NCI-H2171 (cell line): ENCODE data around the gene TTLL5.

Experiments used
- DNase-seq: peaks from one replicate; lab custom pipeline; 2025; lab: John Stamatoyannopoulos, UW

Gene TTLL5

GRCh38 chr14:75864352-75864751, 203.3 kb downstream of the TTLL5 start:
- DNase-seq, result no peak

- DNase-seq, result no peak
Observed at GRCh38 chr14:75865531-75865930, 204.5 kb downstream of the TTLL5 start.

GRCh38 chr14:75866970-75867369, 205.9 kb downstream of the TTLL5 start:
- DNase-seq, result no peak

- no peak for DNase-seq
Observed at GRCh38 chr14:75871181-75871880, 210.3 kb downstream of the TTLL5 start.

GRCh38 chr14:75875958-75876357, 214.9 kb downstream of the TTLL5 start:
- no peak for DNase-seq

- DNase-seq, result no peak
Observed at GRCh38 chr14:75876530-75876929, 215.5 kb downstream of the TTLL5 start.

GRCh38 chr14:75877292-75877691, 216.2 kb downstream of the TTLL5 start:
- DNase-seq, result no peak

GRCh38 chr14:75877884-75878283, 216.8 kb downstream of the TTLL5 start:
- DNase-seq, result no peak

GRCh38 chr14:75879031-75879430, 218.0 kb downstream of the TTLL5 start:
- DNase-seq, result no peak

GRCh38 chr14:75880512-75880911, 219.5 kb downstream of the TTLL5 start:
- DNase-seq, result no peak

- DNase-seq, result no peak
Observed at GRCh38 chr14:75881994-75882393, 220.9 kb downstream of the TTLL5 start.

- no peak for DNase-seq
Observed at GRCh38 chr14:75884198-75884611, 223.2 kb downstream of the TTLL5 start.

GRCh38 chr14:75885829-75886228, 224.8 kb downstream of the TTLL5 start:
- DNase-seq, result no peak

GRCh38 chr14:75886636-75887348, 225.7 kb downstream of the TTLL5 start:
- DNase-seq, result no peak

GRCh38 chr14:75888945-75889344, 227.9 kb downstream of the TTLL5 start:
- DNase-seq, result no peak

- DNase-seq, result no peak
Observed at GRCh38 chr14:75896341-75896740, 235.3 kb downstream of the TTLL5 start.

GRCh38 chr14:75904311-75904710, 243.3 kb downstream of the TTLL5 start:
- DNase-seq, result no peak

GRCh38 chr14:75905147-75905904, 244.3 kb downstream of the TTLL5 start:
- DNase-seq, result no peak

- no peak for DNase-seq
Observed at GRCh38 chr14:75906228-75906627, 245.2 kb downstream of the TTLL5 start.

GRCh38 chr14:75906680-75907280, 245.7 kb downstream of the TTLL5 start:
- peak; percentile 63 for DNase-seq

GRCh38 chr14:75907756-75908359, 246.8 kb downstream of the TTLL5 start:
- DNase-seq, result no peak

- DNase-seq, result no peak
Observed at GRCh38 chr14:75909630-75910029, 248.6 kb downstream of the TTLL5 start.
